GM21619 (cell line): ENCODE data around the gene PTPN5.

ENCODE experiments used
- ATAC-seq: cut with Tn5 transposase; IDR thresholded peaks from one replicate; pipeline ENCODE4 v1.9.1; 2021; ENCODE audit not compliant: unreplicated experiment

The PTPN5 gene

GRCh38 chr11:18713646-18714442 is 77.8 kb downstream of the PTPN5 start:
- ATAC-seq: no peak

GRCh38 chr11:18710545-18710944 is 81.1 kb downstream of the PTPN5 start:
- ATAC-seq: no peak

GRCh38 chr11:18709414-18709813 is 82.2 kb downstream of the PTPN5 start:
- no peak for ATAC-seq

- ATAC-seq: no peak
Measured at GRCh38 chr11:18707811-18708340, 83.7 kb downstream of the PTPN5 start.

GRCh38 chr11:18706330-18707243 is 85.0 kb downstream of the PTPN5 start:
- peak; percentile 58 for ATAC-seq

- ATAC-seq: no peak
Measured at GRCh38 chr11:18705651-18706281, 85.8 kb downstream of the PTPN5 start.

GRCh38 chr11:18704698-18705097 is 86.9 kb downstream of the PTPN5 start:
- ATAC-seq: no peak

- no peak for ATAC-seq
Measured at GRCh38 chr11:18704045-18704645, 87.5 kb downstream of the PTPN5 start.

GRCh38 chr11:18703001-18703763 is 88.4 kb downstream of the PTPN5 start:
- no peak for ATAC-seq

GRCh38 chr11:18701614-18702216 is 89.9 kb downstream of the PTPN5 start:
- ATAC-seq: no peak

GRCh38 chr11:18700872-18701271 is 90.7 kb downstream of the PTPN5 start:
- no peak for ATAC-seq

- no peak for ATAC-seq
Measured at GRCh38 chr11:18700375-18700774, 91.2 kb downstream of the PTPN5 start.

- no peak for ATAC-seq
Measured at GRCh38 chr11:18699848-18700261, 91.7 kb downstream of the PTPN5 start.

GRCh38 chr11:18699269-18699596 is 92.4 kb downstream of the PTPN5 start:
- no peak for ATAC-seq

- ATAC-seq: peak; percentile 96
Measured at GRCh38 chr11:18698341-18699268, 93.0 kb downstream of the PTPN5 start, which contains the start of gene TMEM86A. TSS of gene TMEM86A (plus strand) at chr11:18698779. CDS start at chr11:18698887, 108 bp downstream.

GRCh38 chr11:18697576-18697975 is 94.0 kb downstream of the PTPN5 start:
- no peak for ATAC-seq

GRCh38 chr11:18696638-18697225 is 94.9 kb downstream of the PTPN5 start:
- ATAC-seq: no peak
